WTC11 (cell line): Measurements from ENCODE around the gene SEMA4D. TPM values are rescaled to one million over a fixed set of nuclear protein-coding genes. Genes with fewer than 3 reads are reported as not detected.

Experiments
- ATAC-seq: fragments of 200-7000 bp; cut with Tn5 transposase; 2 replicates; pipeline ENCODE4 v1.10.0; 2021; ENCODE audit warnings: mild to moderate bottlenecking, moderate library complexity
- CTCF ChIA-PET: fragments of 300-600 bp; sonication (Branson Sonifier 250); formaldehyde crosslinking; loops from one replicate; lab custom pipeline; 2021; ENCODE audit warnings: antibody characterized with exemption; lab: Charles Lee
- POLR2A ChIA-PET: fragments of 350-600 bp; sonication (Branson Sonifier 250); formaldehyde crosslinking; loops from one replicate; lab custom pipeline; 2021; ENCODE audit warnings: antibody characterized with exemption; lab: Charles Lee
- DNase-seq: peaks from one replicate; pipeline ENCODE4 v3.0.0; 2021; ENCODE audit warnings: low spot score
- H3K27ac Mint-ChIP-seq: 2 replicates; pipeline ENCODE4 v1.8.0; 2021; ENCODE audit warnings: mixed read lengths
- H3K27me3 Mint-ChIP-seq: 2 replicates; pipeline ENCODE4 v1.8.0; 2021; ENCODE audit warnings: low read depth, mild to moderate bottlenecking, moderate library complexity, mixed read lengths
- H3K36me3 Mint-ChIP-seq: 2 replicates; pipeline ENCODE4 v1.8.0; 2021; ENCODE audit warnings: mixed read lengths
- H3K4me1 Mint-ChIP-seq: 2 replicates; pipeline ENCODE4 v1.8.0; 2022; ENCODE audit warnings: mixed read lengths
- H3K4me3 Mint-ChIP-seq: 2 replicates; pipeline ENCODE4 v1.8.0; 2021; ENCODE audit warnings: mild to moderate bottlenecking, moderate library complexity, mixed read lengths
- H3K9me3 Mint-ChIP-seq: 2 replicates; pipeline ENCODE4 v1.8.0; 2021; ENCODE audit warnings: mixed read lengths
- CBFB ChIP-seq: sonication (generic); formaldehyde crosslinking; IDR thresholded peaks from 2 replicates; pipeline ENCODE4 v1.8.1; 2022; ENCODE audit warnings: mild to moderate bottlenecking, low read depth, missing genetic modification reagents
- EMX1 ChIP-seq: fragments of 250-450 bp; sonication (Bioruptor Pico); IDR thresholded peaks from 2 replicates; pipeline ENCODE4 v1.8.0; 2021; ENCODE audit warnings: mild to moderate bottlenecking
- ETV6 ChIP-seq: sonication (generic); formaldehyde crosslinking; IDR thresholded peaks from 2 replicates; pipeline ENCODE4 v1.8.1; 2022; ENCODE audit warnings: mild to moderate bottlenecking, missing genetic modification reagents
- FOXP4 ChIP-seq: sonication (generic); formaldehyde crosslinking; IDR thresholded peaks from 2 replicates; pipeline ENCODE4 v1.8.0; 2022; ENCODE audit warnings: mild to moderate bottlenecking, missing genetic modification reagents
- IRF2 ChIP-seq: sonication (generic); formaldehyde crosslinking; IDR thresholded peaks from 2 replicates; pipeline ENCODE4 v1.8.0; 2022; ENCODE audit warnings: low read depth, missing genetic modification reagents, borderline replicate concordance
- JUN ChIP-seq: sonication (generic); formaldehyde crosslinking; IDR thresholded peaks from 2 replicates; pipeline ENCODE4 v1.8.0; 2023; ENCODE audit warnings: mild to moderate bottlenecking, missing genetic modification reagents
- KAT7 ChIP-seq: sonication (generic); formaldehyde crosslinking; IDR thresholded peaks from 2 replicates; pipeline ENCODE4 v1.8.1; 2023; ENCODE audit warnings: missing genetic modification reagents, mild to moderate bottlenecking, borderline replicate concordance
- PRRX2 ChIP-seq: fragments of 250-450 bp; sonication (Bioruptor Pico); IDR thresholded peaks from 2 replicates; pipeline ENCODE4 v1.8.0; 2021; ENCODE audit warnings: mild to moderate bottlenecking
- SMAD3 ChIP-seq: sonication (generic); formaldehyde crosslinking; IDR thresholded peaks from 2 replicates; pipeline ENCODE4 v1.8.0; 2022; ENCODE audit warnings: missing genetic modification reagents, mild to moderate bottlenecking, borderline replicate concordance
- SOX15 ChIP-seq: fragments of 250-450 bp; sonication (Bioruptor Pico); IDR thresholded peaks from 2 replicates; pipeline ENCODE4 v1.9.0; 2021; ENCODE audit warnings: mild to moderate bottlenecking
- ZNF138 ChIP-seq: sonication (generic); formaldehyde crosslinking; conservative IDR thresholded peaks from 2 replicates; pipeline ENCODE4 v1.8.1; 2022; ENCODE audit warnings: mild to moderate bottlenecking, moderate library complexity, missing genetic modification reagents
- ZNF317 ChIP-seq: sonication (generic); formaldehyde crosslinking; IDR thresholded peaks from 2 replicates; pipeline ENCODE4 v1.8.1; 2023; ENCODE audit warnings: low read depth, mild to moderate bottlenecking, moderate library complexity, missing genetic modification reagents, borderline replicate concordance
- ZNF532 ChIP-seq: fragments of 250-450 bp; sonication (Bioruptor Pico); IDR thresholded peaks from 2 replicates; pipeline ENCODE4 v1.9.0; 2021; ENCODE audit warnings: mild to moderate bottlenecking, borderline replicate concordance
- total RNA-seq: library from RNA; stranded (reverse); gene quantifications from 3 replicates; pipeline ENCODE4 v1.2.3, GENCODE V29; 2021
- TF ChIP-seq, protein P1 (sequence below): sonication (generic); formaldehyde crosslinking; IDR thresholded peaks from 2 replicates; pipeline ENCODE4 v1.8.0; 2022; ENCODE audit warnings: missing genetic modification reagents
- TF ChIP-seq, protein P2 (sequence below): sonication (generic); formaldehyde crosslinking; conservative IDR thresholded peaks from 2 replicates; pipeline ENCODE4 v1.8.1; 2023; ENCODE audit warnings: mild to moderate bottlenecking, low read depth, missing genetic modification reagents, moderate library complexity
- TF ChIP-seq, protein P3 (sequence below): fragments of 250-450 bp; sonication (Bioruptor Pico); IDR thresholded peaks from 2 replicates; pipeline ENCODE4 v1.9.0; 2021; ENCODE audit warnings: moderate library complexity, mild to moderate bottlenecking, inconsistent platforms, borderline replicate concordance

The SEMA4D gene
- total RNA-seq, 1 experiment from 2014 or later, result 67.8 TPM

DNA sequence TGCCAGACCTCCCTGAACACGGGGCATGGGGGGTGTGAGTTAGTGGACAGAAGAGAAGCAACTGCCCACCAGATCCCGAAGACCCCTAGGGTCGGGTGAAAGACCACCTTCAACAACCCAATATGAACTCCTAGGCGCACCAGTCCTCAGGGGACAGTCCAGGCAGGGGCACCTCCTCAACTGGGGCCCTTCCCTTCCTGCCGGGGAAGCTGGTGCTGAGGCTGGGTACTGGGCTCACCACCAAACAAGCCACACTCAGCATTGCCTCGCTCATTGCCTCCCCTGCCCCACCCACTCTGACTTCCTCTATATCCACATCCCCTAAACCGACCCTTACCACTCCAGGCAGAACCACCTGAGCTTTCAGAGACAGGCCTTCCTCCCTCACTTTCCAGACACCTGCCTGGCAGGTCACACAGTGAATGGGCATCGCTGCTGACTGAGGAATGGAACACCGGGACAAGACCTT, 42.5 kb downstream of the SEMA4D start (continued):
- TF ChIP-seq, protein P1, sequence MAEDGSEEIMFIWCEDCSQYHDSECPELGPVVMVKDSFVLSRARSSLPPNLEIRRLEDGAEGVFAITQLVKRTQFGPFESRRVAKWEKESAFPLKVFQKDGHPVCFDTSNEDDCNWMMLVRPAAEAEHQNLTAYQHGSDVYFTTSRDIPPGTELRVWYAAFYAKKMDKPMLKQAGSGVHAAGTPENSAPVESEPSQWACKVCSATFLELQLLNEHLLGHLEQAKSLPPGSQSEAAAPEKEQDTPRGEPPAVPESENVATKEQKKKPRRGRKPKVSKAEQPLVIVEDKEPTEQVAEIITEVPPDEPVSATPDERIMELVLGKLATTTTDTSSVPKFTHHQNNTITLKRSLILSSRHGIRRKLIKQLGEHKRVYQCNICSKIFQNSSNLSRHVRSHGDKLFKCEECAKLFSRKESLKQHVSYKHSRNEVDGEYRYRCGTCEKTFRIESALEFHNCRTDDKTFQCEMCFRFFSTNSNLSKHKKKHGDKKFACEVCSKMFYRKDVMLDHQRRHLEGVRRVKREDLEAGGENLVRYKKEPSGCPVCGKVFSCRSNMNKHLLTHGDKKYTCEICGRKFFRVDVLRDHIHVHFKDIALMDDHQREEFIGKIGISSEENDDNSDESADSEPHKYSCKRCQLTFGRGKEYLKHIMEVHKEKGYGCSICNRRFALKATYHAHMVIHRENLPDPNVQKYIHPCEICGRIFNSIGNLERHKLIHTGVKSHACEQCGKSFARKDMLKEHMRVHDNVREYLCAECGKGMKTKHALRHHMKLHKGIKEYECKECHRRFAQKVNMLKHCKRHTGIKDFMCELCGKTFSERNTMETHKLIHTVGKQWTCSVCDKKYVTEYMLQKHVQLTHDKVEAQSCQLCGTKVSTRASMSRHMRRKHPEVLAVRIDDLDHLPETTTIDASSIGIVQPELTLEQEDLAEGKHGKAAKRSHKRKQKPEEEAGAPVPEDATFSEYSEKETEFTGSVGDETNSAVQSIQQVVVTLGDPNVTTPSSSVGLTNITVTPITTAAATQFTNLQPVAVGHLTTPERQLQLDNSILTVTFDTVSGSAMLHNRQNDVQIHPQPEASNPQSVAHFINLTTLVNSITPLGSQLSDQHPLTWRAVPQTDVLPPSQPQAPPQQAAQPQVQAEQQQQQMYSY (CRISPR knock-in tag), result no peak
- no peak for TF ChIP-seq CBFB (CRISPR knock-in tag)

DNA sequence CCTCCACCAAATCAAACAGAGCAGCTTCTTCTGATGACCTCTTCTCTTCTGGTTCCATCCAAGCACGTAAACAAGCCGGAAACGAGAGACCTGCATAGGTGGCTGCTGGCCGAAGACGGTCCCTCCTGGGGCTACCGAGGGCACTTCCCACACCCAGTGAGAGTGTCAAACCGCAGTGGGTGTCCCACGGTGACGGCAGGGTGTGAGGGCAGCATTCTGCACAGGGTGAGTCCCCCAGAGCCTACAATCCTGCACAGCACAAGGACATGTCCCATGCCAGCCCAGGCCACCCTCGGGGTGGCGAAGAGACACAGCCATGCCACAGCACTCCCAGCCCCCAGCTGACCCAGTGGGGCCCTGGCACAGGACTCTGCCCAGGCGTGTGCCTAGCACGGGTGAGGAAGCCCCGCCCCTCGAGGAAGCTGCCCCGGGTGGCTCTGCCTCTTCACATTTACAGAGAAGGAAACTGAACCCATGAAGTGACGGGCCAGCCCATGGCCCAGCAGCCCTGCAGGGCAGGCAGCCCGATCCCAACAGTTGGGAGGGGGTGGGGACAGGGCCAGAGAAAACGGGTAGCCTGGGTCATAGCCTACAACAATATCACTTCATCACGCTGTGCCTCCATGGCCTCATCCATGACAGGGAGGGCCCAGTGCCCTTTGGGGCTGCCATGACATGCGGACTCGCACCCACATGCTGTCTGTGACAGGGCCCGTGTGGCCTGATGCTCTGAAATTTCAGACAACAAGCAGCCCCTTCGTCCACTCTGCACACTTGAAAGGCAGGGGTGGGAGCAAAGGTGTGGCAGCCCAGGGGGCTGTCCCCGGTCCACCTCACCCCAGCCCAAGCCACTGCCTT, 43.2 kb downstream of the SEMA4D start:
- no peaks in the 10 kb centered on the region for H3K27me3 Mint-ChIP-seq
- TF ChIP-seq ETV6 (CRISPR knock-in tag) (no peak), PRRX2 (no peak), SOX15 (CRISPR knock-in tag) (no peak), ZNF138 (CRISPR knock-in tag) (no peak), FOXP4 (CRISPR knock-in tag) (no peak), IRF2 (no peak), ZNF317 (CRISPR knock-in tag) (no peak), SMAD3 (CRISPR knock-in tag) (no peak), EMX1 (CRISPR knock-in tag) (no peak), JUN (CRISPR knock-in tag) (no peak), KAT7 (CRISPR knock-in tag) (no peak), ZNF532 (CRISPR knock-in tag) (no peak)
- TF ChIP-seq, protein P2, sequence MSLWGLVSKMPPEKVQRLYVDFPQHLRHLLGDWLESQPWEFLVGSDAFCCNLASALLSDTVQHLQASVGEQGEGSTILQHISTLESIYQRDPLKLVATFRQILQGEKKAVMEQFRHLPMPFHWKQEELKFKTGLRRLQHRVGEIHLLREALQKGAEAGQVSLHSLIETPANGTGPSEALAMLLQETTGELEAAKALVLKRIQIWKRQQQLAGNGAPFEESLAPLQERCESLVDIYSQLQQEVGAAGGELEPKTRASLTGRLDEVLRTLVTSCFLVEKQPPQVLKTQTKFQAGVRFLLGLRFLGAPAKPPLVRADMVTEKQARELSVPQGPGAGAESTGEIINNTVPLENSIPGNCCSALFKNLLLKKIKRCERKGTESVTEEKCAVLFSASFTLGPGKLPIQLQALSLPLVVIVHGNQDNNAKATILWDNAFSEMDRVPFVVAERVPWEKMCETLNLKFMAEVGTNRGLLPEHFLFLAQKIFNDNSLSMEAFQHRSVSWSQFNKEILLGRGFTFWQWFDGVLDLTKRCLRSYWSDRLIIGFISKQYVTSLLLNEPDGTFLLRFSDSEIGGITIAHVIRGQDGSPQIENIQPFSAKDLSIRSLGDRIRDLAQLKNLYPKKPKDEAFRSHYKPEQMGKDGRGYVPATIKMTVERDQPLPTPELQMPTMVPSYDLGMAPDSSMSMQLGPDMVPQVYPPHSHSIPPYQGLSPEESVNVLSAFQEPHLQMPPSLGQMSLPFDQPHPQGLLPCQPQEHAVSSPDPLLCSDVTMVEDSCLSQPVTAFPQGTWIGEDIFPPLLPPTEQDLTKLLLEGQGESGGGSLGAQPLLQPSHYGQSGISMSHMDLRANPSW, result no peak
- TF ChIP-seq, protein P1 (CRISPR knock-in tag), result no peak
- TF ChIP-seq, protein P3, sequence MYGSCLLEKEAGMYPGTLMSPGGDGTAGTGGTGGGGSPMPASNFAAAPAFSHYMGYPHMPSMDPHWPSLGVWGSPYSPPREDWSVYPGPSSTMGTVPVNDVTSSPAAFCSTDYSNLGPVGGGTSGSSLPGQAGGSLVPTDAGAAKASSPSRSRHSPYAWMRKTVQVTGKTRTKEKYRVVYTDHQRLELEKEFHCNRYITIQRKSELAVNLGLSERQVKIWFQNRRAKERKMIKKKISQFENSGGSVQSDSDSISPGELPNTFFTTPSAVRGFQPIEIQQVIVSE (CRISPR knock-in tag), result no peak
- TF ChIP-seq, all 79 proteins: peak for 0
- no peak overlapping the region for H3K4me3 Mint-ChIP-seq
- no peak for ATAC-seq
- H3K9me3 Mint-ChIP-seq, result no peaks in the 10 kb centered on the region
- peaks cover 19% of the 10 kb centered on the region for H3K36me3 Mint-ChIP-seq
- H3K27ac Mint-ChIP-seq, result 0 out of 2 replicates have a peak overlapping the region, but pooled peaks have one; percentile 37
- POLR2A ChIA-PET, result no interaction called here
- CTCF ChIA-PET, result no interaction called here
- DNase-seq, result no peak
- peaks cover 25% of the 10 kb centered on the region for H3K4me1 Mint-ChIP-seq
